GM21717 (cell line): Measurements from ENCODE around the gene AQP1.

Experiments used
- ATAC-seq: cut with Tn5 transposase; IDR thresholded peaks from one replicate; pipeline ENCODE4 v1.9.1; 2021; ENCODE audit warnings: mild to moderate bottlenecking, moderate library complexity; ENCODE audit not compliant: unreplicated experiment

The AQP1 gene

GRCh38 chr7:30933124-30933974 is 21.7 kb downstream of the AQP1 start:
- ATAC-seq: no peak

- no peak for ATAC-seq
Observed at GRCh38 chr7:30934225-30934624, 22.6 kb downstream of the AQP1 start.

DNA sequence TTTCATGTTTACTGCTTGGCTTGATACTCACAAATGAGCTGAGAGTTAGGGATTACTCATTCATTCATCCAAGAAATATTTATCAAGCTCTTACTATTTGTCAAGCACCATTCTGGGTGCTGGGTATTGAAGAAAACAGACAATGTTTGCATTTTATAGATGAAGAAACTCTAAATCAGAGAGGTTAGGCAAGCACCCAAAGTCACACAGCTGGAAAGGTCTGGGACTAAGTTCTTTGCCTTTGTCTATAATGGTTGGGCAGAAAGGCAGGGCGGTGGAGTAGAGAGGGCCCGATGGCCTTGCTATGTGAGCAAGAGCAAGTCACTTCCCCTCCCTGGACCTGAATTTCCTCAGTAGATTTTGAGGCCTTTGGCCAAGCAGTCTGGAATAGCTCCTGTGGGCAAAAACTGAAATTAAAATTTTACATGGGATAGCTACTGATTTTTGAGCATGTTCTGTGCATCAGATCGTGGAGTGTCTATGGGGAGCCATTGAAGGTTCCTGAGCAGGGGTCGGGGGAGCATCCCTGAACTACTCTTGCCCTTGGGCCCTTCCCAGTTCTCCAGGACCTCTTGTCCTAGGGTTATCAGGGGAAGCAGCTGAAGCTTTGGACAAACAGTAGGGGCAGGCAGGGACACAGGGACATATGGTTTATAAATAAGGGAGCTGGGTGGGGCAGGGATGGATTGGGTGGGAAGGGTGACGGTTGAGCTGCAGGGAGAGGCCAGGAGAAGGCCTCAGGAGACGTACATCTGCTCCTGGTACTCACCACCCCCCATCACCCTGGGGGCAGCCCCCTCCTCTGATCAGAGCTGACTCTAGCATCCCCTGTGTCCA is 23.3 kb downstream of the AQP1 start:
- no peak for ATAC-seq

DNA sequence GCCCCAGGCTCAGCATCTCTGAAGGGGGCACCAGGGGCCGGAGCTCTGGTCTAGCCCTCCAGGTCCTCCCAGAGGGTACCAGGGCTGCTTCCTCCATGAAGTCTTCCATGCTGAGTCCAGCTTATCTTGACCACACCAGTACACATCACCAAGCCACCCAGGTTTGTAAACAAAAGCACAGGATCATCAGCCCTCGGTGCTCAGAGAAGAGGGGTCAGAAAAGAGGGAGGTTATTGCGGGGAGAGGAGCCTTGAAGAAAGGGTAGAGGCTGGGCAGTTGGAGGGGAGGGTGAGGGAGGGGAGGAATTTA is 23.9 kb downstream of the AQP1 start:
- no peak for ATAC-seq

DNA sequence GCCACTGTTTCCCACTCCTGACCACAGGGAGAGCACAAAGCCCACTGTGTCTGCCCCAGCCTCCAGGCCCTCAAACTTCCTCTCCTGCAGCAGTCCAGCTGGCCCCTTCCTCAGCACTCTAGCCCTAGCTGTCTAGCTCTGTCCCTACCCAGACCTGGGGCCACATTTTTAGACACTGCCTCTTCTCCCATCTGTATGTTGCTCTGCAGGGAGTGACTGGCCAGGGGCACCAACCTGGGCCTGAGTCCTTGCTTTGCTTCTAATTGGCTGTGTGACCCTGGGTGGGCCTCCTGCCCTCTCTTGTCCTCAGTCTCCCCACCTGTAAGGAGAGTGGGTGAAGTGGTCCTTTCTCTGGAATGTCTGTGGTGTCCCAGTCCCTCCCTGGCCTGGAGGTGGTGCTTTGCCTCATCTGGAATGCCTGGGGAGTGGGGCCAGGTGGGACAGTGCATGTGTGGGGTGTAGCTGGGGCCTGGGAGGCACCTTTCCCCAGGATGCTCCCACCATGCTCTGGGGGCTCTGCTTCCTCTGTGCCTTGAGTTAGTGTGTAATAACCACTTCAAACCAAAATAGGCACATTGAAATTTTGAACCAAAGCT is 25.1 kb downstream of the AQP1 start:
- ATAC-seq: no peak

DNA sequence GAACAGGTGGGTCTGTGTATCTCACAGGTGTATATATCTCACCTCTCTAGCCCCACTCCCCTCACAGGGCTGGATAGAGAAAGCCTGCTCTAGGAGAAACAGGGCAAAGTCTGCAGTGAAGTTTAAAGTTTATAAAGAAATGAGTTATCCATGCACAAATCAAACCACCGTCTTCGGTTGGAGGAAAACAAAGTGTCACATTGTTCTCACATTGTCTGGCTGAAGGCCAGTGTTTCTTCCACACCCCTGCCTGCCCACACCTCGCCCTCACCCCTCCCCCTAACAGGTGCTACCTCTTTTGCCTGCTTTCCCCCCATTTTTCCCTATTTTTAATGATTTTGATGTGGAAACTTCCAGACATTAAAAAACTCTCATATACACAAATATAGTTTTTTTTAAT is 25.8 kb downstream of the AQP1 start:
- no peak for ATAC-seq

DNA sequence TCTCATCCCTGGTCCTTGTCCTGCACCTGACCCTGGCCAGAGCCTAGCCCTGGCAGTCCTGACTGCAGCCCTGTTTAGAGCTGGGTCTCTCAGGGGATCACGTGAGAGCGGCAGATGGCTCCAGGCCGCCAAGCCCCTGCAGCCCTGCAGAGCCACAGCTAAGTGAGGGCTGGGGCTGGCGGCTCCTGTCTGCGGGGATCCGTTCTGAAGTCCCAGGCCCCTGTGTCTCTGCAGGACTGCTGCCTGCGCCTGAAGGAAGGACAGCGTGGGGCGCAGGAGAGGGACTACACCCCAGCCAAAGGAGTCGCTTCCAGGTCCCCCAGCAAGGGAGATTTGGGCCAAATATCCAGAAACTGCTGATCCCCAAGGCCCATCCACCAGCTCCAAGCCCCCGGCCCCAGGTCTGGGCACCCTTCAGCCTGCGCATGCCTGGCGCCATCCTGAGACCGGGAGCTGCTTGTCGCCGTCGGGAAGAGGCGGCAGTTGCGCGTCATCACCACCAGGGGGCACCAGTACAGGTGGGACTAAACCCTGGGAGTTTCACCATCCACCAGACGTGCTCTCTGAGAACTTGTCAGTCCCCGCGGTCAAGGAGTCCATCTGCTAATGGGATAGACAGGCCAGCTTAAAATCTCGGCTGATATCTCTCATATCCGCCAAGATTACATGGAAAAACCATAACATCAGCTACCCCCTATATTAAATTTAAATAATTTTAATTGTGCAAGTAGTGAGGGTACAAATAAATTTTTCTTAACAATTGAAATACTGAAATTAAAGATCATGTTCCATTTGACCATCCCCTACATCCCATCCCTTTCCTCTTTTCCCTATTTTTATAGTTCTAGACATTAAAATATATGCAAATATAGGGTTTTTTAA is 27.0 kb downstream of the AQP1 start:
- ATAC-seq: peak; percentile 86

- no peak for ATAC-seq
Observed at GRCh38 chr7:30941582-30942323, 30.1 kb downstream of the AQP1 start.

GRCh38 chr7:30950197-30950596 is 38.5 kb downstream of the AQP1 start:
- no peak for ATAC-seq

GRCh38 chr7:30954914-30955313 is 43.3 kb downstream of the AQP1 start:
- no peak for ATAC-seq

DNA sequence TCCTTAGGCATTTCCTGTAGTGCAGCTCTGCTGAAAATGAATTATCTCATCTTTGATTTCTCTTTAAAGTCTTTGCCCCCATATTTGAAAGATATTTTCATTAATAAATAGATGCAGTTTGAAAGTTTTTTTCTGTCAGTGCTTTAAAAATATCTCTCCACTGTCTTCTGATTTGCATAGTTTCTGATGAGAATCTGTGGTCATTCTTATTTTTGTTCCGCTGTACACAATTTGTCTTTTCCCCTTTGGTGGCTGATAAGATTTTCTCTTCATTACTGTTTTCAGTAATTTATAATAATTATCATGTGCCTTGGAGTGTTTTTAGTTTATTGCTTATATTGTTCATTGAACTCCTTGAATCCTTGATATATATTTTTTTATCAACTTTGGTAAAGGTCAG is 45.1 kb downstream of the AQP1 start:
- no peak for ATAC-seq

DNA sequence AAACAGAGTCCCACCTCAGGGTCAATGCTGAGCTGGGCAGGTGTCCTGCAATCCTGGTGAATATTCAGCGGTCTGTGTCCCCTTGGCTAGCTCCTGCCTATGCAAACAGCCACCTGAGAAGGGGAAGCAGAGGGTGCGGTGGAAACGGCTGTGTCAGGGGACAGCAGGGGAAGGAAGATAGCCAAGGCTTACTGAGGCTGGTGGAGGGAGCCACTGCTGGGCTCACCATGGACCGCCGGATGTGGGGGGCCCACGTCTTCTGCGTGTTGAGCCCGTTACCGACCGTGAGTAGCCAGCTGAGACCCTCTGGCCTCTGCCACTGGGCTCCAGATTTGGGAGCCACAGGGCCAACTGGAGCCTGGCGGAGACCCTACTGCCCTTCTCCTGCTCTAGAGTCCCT is 52.2 kb downstream of the AQP1 start, which contains the start of gene GHRHR:
Gene GHRHR (plus strand): TSS at position 112 of the 400 bp plus-strand sequence. CDS start 116 bp downstream, at position 228.
- no peak for ATAC-seq

- no peak for ATAC-seq
Observed at GRCh38 chr7:30965372-30965771, 53.7 kb downstream of the AQP1 start.

- no peak for ATAC-seq
Observed at GRCh38 chr7:30965883-30966282, 54.2 kb downstream of the AQP1 start.

DNA sequence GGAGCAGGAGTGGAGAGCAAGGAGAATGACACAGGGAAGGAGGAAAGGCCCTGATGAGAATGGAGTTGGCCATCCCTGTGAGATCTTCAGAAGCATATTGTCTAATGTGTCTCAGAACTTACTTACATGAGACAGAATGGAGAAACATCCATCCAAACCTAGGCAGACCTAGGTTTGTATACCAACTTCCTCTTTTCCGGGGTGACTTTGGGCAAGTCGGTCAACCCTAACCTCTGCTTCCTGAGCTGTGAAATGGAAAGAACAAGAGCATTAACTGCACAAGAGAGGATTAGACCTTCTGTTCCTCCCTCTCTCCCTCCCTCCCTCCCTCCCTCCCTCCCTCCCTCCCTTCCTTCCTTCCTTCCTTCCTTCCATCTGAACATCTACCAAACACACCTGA is 56.6 kb downstream of the AQP1 start:
- no peak for ATAC-seq

GRCh38 chr7:30968747-30969603 is 57.3 kb downstream of the AQP1 start:
- ATAC-seq: no peak

DNA sequence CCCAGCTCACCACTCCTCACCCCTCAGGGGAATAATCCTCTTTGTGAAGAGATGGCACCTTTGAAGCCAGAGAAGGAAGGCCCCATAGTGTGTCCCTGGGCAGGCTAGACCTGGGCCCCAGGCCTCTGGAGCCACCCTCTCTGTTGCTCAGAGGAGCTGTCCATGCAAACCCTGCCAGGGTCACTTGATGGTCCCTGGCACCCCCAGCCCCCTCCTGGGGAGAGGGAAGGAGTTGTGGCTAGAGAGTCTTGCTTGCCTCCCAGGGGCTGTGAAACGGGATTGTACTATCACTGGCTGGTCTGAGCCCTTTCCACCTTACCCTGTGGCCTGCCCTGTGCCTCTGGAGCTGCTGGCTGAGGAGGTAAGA is 57.9 kb downstream of the AQP1 start:
- no peak for ATAC-seq

DNA sequence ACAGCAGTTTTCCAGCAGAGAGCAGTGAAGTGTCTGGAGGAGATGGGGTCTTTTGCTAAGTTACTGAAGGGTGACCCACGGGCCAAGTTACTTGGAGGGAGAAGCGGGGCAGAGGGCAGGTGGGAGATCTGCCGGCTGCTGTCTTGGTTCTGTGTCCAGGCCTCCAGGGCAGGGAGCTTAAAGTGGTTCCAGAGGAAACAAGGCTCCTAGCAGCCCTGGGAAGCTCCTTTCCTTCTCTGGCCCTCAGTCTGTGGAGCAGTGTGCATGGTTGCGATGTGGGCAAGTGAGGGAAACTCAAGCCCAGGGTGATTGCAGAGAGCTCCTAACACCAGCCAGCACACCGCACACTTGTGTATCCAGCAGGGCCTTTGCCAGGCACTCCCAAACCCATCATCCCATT is 58.4 kb downstream of the AQP1 start:
- no peak for ATAC-seq

DNA sequence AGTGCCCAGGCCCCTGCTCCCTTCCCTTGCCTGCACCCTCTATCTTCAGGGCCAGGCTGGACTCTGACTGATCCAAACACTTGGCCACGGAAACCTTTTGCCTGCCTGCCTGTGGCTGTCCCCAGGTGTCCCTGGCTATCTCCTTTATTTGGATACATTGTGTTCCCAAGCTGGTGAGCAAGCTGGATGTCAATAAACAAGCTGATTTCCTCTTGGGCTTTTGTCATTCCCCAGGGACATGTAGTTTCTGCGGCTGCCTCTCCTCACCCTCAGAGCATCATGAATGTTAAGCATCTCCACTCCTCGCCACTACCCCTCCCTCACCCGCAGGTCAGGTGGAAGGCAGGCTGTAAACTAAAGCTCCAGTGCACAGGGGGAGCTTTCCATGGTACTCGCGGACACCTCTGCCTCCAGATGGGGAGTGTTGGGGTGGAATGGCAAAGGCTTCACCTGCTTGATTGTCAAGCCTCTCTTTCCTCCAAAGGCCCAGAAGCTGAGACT is 59.0 kb downstream of the AQP1 start:
- ATAC-seq: no peak
